Right ventricle myocardium superior (tissue), 1 donor: ENCODE data around the gene ITGAE. TPM values are rescaled to one million over a fixed set of nuclear protein-coding genes. Genes with fewer than 3 reads are reported as not detected.
"Not testable (repeated sequence)": the region's sequence is repeated elsewhere in the genome, so short reads cannot be mapped to it uniquely, and the experiment has no call there.

Experiments used
- ATAC-seq: fragments of 200-7000 bp; cut with Tn5 transposase; one replicate; pipeline ENCODE4 v1.9.1; 2020; ENCODE audit warnings: mild to moderate bottlenecking; ENCODE audit not compliant: poor library complexity
- DNase-seq: peaks from one replicate; pipeline ENCODE4 v3.0.0-alpha.2; 2020
- intact Hi-C: fragments of 100-400 bp; cut with DNase I; formaldehyde crosslinking; loops from one replicate; pipeline ENCODE4 v1.11.2; 2022
- total RNA-seq: library from RNA; stranded (reverse); fragmentation: NEBNext Ultra II Directional; extraction: Animal tissue kit (Norgen Biotek cat#: 25700); gene quantifications from one replicate; pipeline ENCODE4 v1.2.1, GENCODE V29; 2021
- donor health status: DM: no; HTN: yes; CAD: no; lungs with severe emphysema.

Gene ITGAE
- total RNA-seq, 1 donor from 2014 or later: 14.8 TPM

- DNase-seq (no peak), ATAC-seq (no peak)
- intact Hi-C loops: no loop called here
Observed at GRCh38 chr17:3801347-3801746, 359 bp upstream of the ITGAE start.

- no peak for ATAC-seq
- intact Hi-C loops: no loop called here
Observed at GRCh38 chr17:3799181-3799945, 1.6 kb downstream of the ITGAE start.

DNA sequence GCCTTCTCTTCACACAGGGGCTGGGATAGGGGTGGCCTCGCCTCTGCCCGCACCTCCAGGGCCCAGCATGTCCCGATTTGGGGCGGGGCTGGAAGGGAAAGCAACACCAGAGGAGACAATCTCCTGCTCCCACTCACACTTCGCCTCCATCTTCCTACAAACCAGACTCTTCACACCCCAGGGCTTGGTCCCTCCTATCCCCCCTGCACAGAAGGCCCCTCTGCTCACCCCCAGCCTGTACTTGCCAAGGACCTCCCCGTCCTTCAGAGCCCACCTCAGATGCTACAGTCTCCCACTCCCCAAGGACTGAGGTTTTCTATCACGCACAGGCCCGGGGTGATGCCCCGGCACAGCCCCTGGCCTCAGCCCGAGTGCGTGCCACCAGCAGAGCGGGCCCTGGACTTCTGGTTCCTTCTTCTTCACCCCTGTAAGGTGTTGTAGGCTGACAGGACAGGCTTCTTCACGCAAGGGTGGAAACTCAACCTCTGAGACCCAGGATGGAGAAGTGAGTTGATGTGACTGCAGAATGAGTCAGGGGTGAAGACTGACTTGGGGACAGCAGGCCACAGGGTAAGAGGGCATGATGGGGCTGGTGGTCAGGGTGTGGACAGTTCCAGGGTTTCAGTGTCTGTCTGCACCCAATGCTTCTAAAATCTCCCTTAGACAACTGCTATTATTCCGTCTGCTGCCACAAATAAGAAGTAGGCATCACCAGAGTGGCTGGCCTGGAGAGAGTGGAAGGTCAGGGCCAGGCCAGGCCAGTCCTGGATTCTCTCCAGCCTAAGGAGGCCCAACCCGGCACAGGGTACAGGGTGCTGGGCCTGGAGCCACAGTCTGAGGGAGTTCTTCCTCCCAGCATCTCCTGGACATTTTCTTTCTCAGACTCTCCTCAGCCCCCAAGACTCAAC, 2.5 kb downstream of the ITGAE start:
- intact Hi-C loops: no loop called here
- DNase-seq (no peak), ATAC-seq (no peak)

More at GRCh38 chr17:3799181-3799945, 1.6 kb downstream of the ITGAE start:
- DNase-seq: no peak

GRCh38 chr17:3796822-3797170, 4.2 kb downstream of the ITGAE start:
- ATAC-seq (no peak), DNase-seq (no peak)
- intact Hi-C loops: no loop called here

DNA sequence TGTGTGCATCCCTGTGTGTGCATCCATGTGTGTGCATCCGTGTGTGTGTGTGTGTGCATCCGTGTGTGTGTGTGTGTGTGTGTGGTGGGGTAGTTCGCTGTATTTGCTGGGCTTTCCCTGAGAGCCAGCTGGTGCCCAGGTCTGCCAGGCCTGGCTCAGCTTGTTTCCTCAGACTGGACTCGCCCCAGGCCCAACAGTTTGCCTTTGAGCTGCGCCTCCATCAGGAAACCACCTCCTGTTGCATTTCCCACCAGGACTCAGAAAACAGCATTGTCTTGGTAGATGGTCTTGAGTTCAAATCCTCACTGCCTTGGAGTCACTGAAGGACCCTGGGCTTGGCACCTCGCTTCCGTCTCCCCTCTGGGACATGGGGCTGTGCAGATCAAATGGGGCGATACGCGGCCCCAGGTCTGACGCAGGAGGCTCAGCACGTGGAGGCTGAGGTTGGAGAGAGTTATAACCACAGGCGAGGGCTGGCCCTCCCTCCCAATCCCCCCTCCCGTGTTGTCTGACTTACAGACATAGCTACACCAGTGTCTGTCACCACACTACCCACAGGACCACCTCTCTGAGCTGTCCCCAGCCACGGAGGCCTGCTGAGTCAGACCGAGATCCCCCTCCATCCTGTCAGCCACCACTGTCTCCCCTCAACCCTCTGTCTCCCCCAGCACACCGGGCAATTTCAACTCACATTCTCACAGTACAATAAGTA, 4.7 kb downstream of the ITGAE start:
- no peak for DNase-seq

DNA sequence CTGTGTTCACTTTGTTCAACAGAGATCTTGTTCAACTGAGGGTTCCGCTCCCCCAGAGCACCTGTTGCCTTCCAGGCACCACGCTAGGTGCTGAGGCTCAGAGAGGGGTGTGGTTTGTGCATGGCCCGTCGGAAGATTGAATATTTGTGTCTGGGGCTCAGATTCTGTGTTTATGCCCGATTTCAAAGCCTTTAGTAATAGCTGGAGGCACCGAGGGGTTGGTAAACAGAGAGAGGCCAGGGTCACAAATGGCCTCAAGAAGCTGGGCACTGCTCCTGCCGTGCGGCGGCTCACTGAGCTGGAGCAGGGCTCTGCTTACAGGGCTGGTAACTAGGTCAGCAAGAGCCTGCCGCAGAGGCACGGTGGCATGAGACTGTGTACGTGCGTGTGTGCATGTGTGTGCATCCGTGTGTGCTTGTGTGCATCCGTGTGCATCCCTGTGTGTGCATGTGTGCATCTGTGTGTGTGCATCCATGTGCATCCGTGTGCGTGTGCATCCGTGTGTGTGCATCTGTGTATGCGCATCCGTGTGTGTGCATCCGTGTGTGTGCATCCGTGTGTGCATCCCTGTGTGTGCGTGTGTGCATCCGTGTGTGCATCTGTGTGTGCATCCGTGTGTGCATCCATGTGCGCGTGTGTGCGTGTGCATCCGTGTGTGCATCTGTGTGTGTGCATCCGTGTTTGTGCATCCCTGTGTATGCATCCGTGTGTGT, 5.4 kb downstream of the ITGAE start:
- DNase-seq: no peak
- intact Hi-C loops: no loop called here
- ATAC-seq: no peak

More for the DNA sequence above, 4.7 kb downstream of the ITGAE start:
- ATAC-seq: no peak
- intact Hi-C loops: no loop called here

DNA sequence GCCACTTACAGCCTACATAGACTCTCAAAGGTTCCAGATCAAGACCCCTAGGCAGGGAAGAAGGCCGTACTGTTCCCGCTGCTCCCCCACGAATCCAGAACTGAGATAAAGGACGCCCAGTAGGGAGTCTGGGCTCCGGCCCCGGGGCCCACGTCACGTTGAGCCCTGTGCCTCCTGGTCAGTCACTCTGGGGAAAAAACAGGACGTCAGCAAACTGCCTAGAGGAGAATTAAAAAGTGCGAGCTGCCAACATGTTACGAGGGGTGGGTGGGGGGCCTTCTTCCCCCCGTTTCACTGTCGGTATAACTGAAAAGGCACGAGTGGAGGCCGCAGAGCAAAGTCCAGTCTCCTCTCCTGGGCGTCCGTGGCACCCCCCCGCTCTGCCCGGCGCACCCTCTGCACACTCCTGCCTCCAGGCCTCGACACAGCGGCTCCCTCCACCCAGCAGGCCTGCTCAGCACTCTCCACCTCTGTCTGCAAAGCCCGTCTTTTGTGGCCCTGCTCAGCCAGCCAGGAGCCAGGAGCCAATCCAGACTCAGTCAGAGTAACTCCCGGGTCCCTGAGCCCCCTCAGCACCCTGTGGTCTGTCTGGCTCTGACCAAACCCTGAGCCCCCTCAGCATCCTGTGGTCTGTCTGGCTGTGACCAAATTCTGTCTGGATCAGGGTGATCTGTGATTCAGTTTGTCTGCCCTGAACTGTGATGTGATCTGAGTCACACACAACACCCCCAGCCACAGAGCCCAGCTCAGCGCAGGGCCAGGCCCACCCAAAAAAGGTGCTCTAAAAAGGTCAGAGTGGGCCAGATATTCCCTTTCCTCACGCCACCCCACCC, 6.2 kb downstream of the ITGAE start:
- ATAC-seq: no peak
- intact Hi-C loops: no loop called here
- no peak for DNase-seq

- intact Hi-C loops, DNase-seq, ATAC-seq: not testable (repeated sequence)
Observed at GRCh38 chr17:3794152-3794551, 6.8 kb downstream of the ITGAE start.

DNA sequence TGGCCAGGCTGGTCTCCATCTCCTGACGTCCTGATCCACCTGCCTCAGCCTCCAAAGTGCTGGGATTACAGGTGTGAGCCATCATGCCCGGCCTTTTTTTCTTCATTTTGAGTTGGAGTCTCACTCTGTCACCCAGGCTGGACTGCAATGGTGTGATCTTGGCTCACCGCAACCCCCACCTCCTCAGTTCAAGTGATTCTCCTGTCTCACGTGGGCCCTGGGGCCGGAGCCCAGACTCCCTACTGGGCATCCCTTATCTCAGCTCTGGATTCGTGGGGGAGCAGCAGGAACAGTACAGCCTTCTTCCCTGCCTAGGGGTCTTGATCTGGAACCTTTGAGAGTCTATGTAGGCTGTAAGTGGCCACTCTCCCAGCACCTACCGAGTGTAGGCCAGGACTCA, 7.7 kb downstream of the ITGAE start:
- DNase-seq, intact Hi-C loops, ATAC-seq: not testable (repeated sequence)

DNA sequence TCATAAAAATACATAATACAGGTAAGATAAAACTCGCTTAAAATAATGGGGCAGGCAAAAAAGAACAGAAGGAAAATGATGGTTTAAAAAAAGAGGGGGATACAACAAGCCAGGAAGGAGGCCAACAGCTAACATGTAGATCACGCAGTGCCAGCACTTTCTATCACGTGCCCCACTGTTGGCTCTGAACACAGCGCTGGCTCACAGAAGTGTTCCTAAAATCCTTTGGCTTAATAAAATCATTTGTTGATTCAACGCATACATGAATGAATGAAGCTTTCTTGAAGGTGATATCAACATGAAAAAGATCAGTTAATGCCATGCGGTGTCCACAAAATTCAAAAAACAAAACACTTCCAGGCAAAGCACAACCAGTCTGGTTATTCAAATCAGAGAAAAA, 8.5 kb downstream of the ITGAE start:
- DNase-seq: no peak
- ATAC-seq: no peak
- intact Hi-C loops: no loop called here

- intact Hi-C loops: no loop called here
- no peak for ATAC-seq
- no peak for DNase-seq
Observed at GRCh38 chr17:3788200-3788599, 12.8 kb downstream of the ITGAE start.

DNA sequence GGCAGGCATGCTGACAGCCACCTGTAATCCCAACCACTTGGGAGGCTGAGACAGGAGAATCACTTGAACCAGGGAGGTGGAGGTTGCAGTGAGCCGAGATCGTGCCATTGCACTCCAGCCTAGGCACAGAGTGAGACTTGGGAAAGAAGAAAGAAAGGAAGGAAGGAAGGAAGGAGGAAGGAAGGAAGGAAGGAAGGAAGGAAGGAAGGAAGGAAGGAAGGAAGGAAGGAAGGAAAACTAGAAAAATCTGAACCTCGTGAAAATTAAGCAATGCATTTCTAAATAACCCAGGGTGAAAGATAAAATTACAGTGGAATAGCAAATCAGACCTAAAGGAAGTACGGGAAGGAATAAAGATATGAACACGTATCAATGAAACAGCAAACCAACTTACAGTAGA, 15.7 kb downstream of the ITGAE start:
- ATAC-seq, DNase-seq, intact Hi-C loops: not testable (repeated sequence)

DNA sequence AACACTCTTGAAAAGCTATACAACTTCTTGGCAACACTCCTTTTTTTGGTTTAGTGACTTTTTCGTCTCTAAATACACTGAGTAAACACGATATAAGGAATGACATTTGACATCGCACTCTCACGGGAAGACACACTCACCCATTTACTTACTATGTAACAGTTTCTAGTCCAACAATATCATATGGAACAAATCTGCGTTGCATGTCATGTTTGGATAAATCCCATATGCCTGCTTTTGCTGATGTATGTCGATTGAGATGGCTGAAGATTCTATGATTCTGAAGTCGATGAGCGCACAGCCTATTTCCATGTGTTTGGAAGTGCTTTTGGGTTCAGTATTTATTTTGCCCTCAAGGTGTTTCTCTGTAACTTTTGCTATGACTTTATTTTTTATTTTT, 18.2 kb downstream of the ITGAE start:
- no peak for ATAC-seq
- intact Hi-C loops: no loop called here

DNA sequence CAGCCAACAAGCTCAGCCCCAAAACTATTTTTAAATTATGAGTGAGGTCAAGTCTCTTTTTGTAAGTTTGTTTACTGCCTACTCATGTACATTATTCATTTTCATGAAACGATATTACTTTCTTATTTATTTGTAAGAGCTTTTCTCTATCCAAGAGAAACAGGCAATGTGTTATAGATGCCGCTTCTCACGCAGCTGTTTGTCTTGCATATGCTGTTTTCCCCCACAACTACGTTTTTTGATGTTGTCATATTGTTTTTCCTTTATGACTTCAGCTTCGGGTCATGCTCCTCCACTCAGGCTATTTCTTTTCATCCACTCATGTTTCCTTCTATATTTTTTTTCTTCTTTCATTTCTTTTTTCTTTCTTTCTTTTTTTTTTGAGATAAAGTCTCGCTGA, 20.0 kb downstream of the ITGAE start:
- ATAC-seq (no peak), DNase-seq (no peak)
- intact Hi-C loops: no loop called here

More for the DNA sequence above, 18.2 kb downstream of the ITGAE start:
- no peak for DNase-seq

DNA sequence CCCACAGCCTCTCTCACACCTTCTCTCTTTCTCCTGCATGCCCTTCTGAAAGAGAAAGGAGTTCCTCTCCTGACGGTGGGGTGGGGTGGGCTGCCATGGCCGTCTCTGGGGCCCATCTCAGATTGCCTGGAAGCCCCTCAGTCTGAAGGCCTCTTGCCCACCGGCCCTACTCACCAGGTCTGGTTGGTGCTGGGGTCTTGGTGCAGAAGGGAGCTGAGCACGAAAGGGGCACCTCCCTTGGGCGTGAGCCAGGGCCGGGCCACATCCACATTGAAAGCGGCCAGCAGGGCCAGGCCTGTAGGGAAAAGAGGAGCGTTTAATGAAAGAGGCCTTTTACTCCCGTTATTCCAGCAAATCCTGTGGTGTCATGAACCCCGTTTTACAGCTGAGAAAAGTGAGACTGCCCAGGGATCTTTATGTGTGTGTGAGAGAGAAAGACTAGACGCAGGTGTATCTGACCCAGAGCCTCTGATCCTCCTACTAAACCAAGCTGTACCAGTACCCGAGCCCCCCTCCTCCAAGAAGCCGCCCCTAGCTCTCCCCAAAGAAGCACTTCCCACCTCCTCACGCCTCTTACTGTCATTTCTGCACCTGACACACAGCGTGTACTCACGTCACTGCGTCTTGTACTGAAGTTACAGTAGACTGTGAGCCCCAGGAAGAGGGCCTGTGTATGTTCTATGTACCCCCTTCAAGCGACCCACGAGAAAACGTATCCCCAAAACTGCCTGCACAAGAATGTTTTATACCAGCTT, 23.4 kb downstream of the ITGAE start:
- DNase-seq: no peak
- ATAC-seq: no peak
- intact Hi-C loops: no loop called here

DNA sequence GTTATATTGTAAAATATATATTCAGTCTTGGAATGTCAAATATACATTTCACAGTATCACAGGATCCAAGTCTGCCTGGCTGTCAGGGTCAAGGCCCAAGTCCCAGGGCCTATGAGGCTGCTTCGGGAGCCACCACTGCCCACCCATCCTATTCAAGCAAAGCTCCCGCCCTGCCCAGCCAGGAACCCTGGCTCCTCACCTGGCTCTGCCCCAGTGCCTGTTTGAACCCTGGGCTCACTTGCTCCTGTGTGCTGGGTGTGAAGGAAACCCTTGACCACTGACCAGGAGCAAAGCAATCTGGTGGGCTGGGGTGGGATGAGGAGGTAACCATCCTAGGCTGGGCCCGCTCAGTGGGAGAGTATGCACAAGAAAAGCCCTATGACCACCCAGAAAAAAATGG, 27.0 kb downstream of the ITGAE start:
- ATAC-seq: no peak
- no peak for DNase-seq
- intact Hi-C loops: no loop called here

DNA sequence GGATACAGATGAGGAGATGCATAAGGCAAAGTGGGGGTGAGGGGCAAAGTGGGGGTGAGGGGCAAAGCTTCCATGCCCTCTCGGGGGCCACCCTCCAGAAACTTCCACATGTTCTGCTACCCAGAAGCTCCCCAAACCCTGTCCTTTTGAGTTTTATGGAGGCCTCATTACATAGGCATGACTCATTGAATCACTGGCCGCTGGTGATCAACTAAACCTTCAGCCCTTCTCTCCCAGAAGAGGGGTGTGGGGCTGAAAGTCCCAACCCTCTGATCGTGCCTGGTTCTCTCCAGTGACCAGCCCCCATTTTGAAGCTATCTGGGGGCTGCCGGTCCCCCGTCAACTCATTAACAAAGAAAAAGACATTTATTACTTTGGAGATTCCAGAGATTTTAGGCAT, 27.5 kb downstream of the ITGAE start:
- ATAC-seq (no peak), DNase-seq (no peak)
- intact Hi-C loops: no loop called here
